K562 (cell line): Measurements from ENCODE around the gene CCDC3. TPM values are rescaled to one million over a fixed set of nuclear protein-coding genes. Genes with fewer than 3 reads are reported as not detected.

Experiments used
- ATF4 ChIP-seq: fragments of 450-650 bp; formaldehyde crosslinking; IDR thresholded peaks from 2 replicates; pipeline ENCODE4 v1.4.0; 2022; ENCODE audit warnings: mild to moderate bottlenecking, moderate library complexity
- CREB3 ChIP-seq: fragments of 450-650 bp; conservative IDR thresholded peaks from 2 replicates; pipeline ENCODE4 v1.6.1; 2016; ENCODE audit warnings: missing genetic modification characterization, low read depth, mild to moderate bottlenecking, missing compliant biosample characterization, moderate library complexity
- DEAF1 ChIP-seq: fragments of 450-650 bp; formaldehyde crosslinking; IDR thresholded peaks from 2 replicates; pipeline ENCODE4 v1.4.0; 2020; ENCODE audit warnings: mild to moderate bottlenecking, moderate library complexity
- HDGF ChIP-seq: fragments of 450-650 bp; IDR thresholded peaks from 2 replicates; pipeline ENCODE4 v1.6.1; 2016
- HOXB6 ChIP-seq: fragments of 250-450 bp; sonication (Bioruptor Pico); IDR thresholded peaks from 2 replicates; pipeline ENCODE4 v1.5.1; 2022; ENCODE audit warnings: mild to moderate bottlenecking, borderline replicate concordance
- KDM4B ChIP-seq, 2 experiments: fragments of 450-650 bp in 1 of 2; sonication (generic) in 1 of 2; IDR thresholded peaks; 2 replicates each; pipeline ENCODE4 v1.6.1; 2016 to 2017; ENCODE audit warnings: borderline replicate concordance in 2 of 2, antibody characterized with exemption in 1 of 2, low read depth in 1 of 2, mild to moderate bottlenecking in 1 of 2
- NFRKB ChIP-seq: fragments of 450-650 bp; IDR thresholded peaks from 2 replicates; pipeline ENCODE4 v1.6.1; 2016; ENCODE audit warnings: low read depth
- UBTF ChIP-seq, 2 experiments: IDR thresholded peaks; 2 replicates each; pipeline ENCODE4 v1.6.1; 2012; ENCODE audit warnings: improper control_type of control experiment in 2 of 2, low read depth in 2 of 2, low read length in 2 of 2, borderline replicate concordance in 1 of 2
- ZHX1 ChIP-seq: fragments of 150-350 bp; conservative IDR thresholded peaks from 2 replicates; pipeline ENCODE4 v1.6.1; 2014; ENCODE audit warnings: low read length
- ZNF165 ChIP-seq: fragments of 250-450 bp; sonication (Bioruptor Pico); IDR thresholded peaks from 2 replicates; pipeline ENCODE4 v1.4.0; 2020; ENCODE audit warnings: borderline replicate concordance
- polyA plus RNA-seq, 8 experiments: library from polyadenylated mRNA; depleted of rRNA in 4 of 8; stranded (reverse) in 5 of 8; unstranded in 3 of 8; fragments of >200 nt; fragmentation: Nextera tagmentation in 2 of 8; fragmentation: Illumina TruSeq in 1 of 8; extraction: Ambion mirVana in 2 of 8; extraction: Trizol in 1 of 8; gene quantifications; 2 replicates each; pipeline versions ENCODE4 v1.2.1 to v1.2.3, GENCODE V29; 2011 to 2014; ENCODE audit warnings: inconsistent platforms in 1 of 8, missing spikeins in 1 of 8
- total RNA-seq, 7 experiments: library from RNA; depleted of rRNA in 6 of 7; stranded (reverse); fragments of >200 nt in 6 of 7; fragmentation: Illumina TruSeq in 2 of 7; extraction: Trizol in 2 of 7; gene quantifications; 2 replicates each; pipeline versions ENCODE4 v1.2.1 to v1.2.3, GENCODE V29; 2011 to 2021; ENCODE audit warnings: low replicate concordance in 1 of 7

Gene CCDC3
- total and polyA plus RNA-seq, 9 of the 15 experiments (the other 6 are each of a cell fraction or from before 2014, with no cell fraction given): not detected

- no peak for TF ChIP-seq CREB3 (tag)
- no peak for TF ChIP-seq KDM4B (IDR thresholded peaks at IDR 0.05; ENCODE audit: borderline replicate concordance in 2 of 2, low read depth in 1 of 2)
- TF ChIP-seq ZNF165 (CRISPR knock-in tag): no peak
- no peak for TF ChIP-seq ATF4
- TF ChIP-seq DEAF1 (CRISPR knock-in tag): no peak
- no peak for TF ChIP-seq HDGF
- no peak for TF ChIP-seq ZHX1
- no peak for TF ChIP-seq HOXB6 (CRISPR knock-in tag)
- TF ChIP-seq NFRKB: no peak
- TF ChIP-seq UBTF (IDR thresholded peaks at IDR 0.05; ENCODE audit: borderline replicate concordance in 1 of 2, low read depth in 2 of 2, low read length in 2 of 2): no peak
Observed at GRCh38 chr10:12847361-12847975, 154.0 kb downstream of the CCDC3 start (continued).
